Activated effector memory CD4-positive, alpha-beta T cell treated with anti-CD3 and anti-CD28 coated beads, Interleukin-2, amount 50 U/mL, for 16 hours (primary cell): ENCODE measurements around the gene FOXO4.
"Not testable (repeated sequence)": the region's sequence is repeated elsewhere in the genome, so short reads cannot be mapped to it uniquely, and the experiment has no call there.

Experiments used
- DNase-seq: peaks from one replicate; pipeline ENCODE4 v3.0.0-alpha.2; 2020

The FOXO4 gene, protein sequence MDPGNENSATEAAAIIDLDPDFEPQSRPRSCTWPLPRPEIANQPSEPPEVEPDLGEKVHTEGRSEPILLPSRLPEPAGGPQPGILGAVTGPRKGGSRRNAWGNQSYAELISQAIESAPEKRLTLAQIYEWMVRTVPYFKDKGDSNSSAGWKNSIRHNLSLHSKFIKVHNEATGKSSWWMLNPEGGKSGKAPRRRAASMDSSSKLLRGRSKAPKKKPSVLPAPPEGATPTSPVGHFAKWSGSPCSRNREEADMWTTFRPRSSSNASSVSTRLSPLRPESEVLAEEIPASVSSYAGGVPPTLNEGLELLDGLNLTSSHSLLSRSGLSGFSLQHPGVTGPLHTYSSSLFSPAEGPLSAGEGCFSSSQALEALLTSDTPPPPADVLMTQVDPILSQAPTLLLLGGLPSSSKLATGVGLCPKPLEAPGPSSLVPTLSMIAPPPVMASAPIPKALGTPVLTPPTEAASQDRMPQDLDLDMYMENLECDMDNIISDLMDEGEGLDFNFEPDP

DNA sequence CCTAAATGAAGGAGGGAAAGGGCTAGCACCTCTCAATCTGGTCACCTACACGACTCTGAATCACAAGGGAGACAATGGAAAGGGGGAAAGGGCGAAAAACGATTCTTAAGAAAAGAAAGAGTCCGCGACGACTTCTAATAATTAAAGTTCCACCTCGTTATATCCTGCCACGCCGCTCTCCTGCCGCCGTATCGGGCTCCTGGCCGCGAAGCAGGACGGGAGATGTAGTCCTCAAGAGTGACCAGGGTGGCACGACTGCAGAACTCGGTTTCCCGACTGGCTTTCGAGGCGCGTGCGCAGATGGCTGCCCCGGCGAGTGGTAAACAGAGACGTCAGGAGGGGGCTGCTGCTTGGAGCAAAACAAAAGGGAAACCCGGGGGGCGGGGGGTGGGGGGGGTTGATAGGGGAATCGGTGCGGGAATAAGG is at the start of gene FOXO4:
Gene FOXO4 (plus strand): TSS at position 297 of the 426 bp plus-strand sequence. CDS start 678 bp downstream, outside the sequence.
- DNase-seq = peak; percentile 95

DNA sequence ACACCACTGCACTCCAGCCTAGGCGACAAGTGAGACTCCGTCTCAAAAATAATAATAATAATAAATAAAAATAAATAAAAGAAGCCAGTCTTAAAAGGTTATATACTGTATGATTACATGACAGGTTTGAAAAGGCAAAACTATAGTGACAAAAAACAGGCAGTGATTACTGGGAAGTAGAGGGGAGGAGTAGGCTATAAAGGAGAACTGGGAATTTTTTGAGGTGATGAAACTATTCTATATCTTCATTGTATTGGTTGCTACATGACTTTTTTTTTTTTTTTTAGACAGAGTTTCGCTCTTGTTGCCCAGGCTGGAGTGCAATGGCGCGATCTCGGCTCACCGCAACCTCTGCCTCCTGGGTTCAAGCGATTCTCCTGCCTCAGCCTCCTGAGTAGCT is 47.8 kb upstream of the FOXO4 start:
- not testable (repeated sequence) for DNase-seq

DNA sequence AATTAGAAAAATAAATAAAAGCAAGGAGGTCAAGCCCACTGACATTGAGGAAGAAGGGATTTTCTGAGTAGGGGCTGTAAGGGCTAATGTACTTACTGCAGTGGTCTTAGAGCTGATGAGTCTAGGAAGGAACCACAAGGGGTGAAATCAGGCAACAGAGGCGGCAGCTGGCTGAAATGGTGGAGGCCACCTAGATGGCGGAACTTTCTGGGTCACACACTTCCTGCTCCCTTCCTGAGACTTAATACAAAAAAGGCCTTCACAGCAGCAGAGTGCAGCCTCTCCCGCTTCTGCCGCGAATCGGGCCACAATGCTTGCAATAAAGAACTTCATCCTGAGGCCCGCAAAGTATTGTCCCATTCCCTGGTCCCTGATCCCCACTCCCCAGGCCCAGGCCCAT is 42.9 kb upstream of the FOXO4 start:
- DNase-seq = no peak

DNA sequence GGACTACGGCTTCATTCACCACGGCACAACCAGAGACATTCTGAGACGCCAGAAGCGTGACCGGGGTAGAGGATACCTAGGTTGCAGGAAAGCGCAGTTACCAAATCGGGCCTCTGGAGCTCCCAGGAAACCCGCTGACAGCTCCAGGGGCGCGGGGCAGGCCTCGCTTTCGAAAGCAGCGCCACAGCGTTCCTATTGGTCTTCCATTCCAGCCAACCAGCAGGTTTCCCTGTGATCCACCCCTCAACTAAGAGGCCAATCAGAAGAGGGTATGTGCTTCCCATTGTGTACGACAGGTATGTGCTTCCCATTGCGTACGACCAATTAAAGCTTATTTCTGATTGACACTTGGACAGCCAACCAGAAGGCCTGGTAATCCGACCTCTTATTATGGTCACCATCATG is 42.4 kb upstream of the FOXO4 start:
- DNase-seq = no peak

DNA sequence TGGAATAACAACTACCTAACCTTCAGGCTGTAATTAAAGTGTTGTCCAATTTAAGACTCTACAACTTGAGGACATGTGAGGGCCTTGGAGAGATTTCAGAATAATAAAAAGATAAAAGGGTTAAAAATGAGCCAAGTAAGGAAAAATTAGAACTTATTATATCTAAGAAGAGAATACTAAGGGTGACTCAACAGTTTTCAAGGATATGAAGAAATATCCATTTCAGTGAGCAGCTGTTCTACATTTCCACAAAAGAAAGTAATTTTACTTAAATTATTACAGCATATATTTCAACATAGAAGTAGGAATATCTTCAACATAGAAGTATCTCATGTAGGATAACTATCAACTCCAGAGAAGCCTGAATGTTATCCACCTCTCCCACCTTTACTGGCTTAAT is 38.8 kb upstream of the FOXO4 start:
- DNase-seq = no peak

DNA sequence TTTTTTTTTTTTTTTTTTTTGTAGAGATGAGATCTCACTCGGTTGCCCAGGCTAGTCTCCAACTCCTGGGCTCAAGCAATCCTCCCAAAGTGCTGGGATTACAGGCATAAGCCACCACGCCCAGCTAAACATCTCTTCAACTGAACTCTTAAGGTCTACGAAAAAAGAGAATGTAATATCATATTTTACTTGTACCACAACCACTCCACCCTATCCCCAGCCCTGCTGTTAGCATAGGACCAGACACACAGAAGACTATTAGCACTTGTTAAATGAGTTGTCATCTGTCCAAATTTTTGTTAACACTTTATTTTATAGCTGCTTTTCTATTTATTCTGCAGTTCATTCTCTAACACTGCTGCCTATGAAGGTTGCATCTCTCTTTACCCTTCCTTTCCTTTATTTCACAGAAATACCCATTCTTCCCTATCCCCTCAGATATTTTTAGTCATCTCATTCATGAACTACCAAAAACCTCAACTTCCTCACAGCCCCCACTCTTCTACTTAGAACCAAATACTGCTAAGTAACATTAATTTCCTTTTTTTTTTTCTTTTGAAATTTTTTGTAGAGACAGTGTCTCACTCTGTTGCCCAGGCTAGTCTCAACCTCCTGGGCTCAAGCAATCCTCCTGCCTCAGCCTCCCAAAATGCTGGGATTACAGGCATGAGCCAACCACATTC is 37.7 kb upstream of the FOXO4 start:
- no peak for DNase-seq

DNA sequence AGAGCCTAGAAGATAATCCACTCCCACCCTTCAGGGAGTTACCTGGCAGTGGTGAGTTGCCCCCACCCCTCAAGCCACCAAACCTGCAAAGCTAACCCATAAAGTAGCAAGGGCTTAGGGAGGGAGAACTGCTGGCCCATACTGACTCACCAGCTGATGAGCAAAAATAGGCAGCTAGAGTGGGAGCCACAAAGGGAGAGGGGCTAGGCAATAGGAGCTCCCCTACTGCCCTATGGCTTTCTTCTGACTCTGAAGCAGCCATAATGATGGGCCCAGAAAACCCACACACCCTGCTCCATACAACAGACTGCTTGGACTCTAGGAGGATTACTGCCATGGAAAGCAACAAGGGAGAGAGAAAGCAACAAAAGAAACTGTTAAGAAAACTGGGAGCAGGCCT is 35.5 kb upstream of the FOXO4 start:
- DNase-seq = no peak

DNA sequence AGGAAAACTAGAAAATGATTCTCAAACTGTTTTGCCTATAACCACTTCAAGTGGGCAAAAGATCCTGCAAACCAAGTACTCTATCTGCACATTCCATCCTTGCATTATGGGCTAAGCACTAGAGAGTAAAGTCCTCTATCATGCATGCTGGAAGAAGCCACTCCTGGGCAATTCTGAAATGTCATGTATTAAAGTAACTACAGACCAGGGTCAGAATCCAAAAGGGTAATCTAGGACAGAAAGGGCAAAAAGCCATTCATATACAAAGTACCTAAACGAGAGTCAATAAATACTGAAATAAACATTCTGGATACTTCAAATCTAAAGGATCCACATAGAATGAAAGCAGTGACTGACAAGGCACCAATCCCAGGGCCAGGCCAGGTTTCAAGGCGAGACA is 28.6 kb upstream of the FOXO4 start:
- DNase-seq = no peak

- DNase-seq = no peak
Measured at GRCh38 chrX:71067712-71068043, 28.0 kb upstream of the FOXO4 start.

GRCh38 chrX:71068044-71068918 is 27.4 kb upstream of the FOXO4 start, which contains the start of gene SNX12:
SNX12 (minus strand) TSS chrX:71068334; CDS start chrX:71068306, 28 bp downstream.
- peak; percentile 94 for DNase-seq

GRCh38 chrX:71070531-71070930 is 25.1 kb upstream of the FOXO4 start:
- no peak for DNase-seq

DNA sequence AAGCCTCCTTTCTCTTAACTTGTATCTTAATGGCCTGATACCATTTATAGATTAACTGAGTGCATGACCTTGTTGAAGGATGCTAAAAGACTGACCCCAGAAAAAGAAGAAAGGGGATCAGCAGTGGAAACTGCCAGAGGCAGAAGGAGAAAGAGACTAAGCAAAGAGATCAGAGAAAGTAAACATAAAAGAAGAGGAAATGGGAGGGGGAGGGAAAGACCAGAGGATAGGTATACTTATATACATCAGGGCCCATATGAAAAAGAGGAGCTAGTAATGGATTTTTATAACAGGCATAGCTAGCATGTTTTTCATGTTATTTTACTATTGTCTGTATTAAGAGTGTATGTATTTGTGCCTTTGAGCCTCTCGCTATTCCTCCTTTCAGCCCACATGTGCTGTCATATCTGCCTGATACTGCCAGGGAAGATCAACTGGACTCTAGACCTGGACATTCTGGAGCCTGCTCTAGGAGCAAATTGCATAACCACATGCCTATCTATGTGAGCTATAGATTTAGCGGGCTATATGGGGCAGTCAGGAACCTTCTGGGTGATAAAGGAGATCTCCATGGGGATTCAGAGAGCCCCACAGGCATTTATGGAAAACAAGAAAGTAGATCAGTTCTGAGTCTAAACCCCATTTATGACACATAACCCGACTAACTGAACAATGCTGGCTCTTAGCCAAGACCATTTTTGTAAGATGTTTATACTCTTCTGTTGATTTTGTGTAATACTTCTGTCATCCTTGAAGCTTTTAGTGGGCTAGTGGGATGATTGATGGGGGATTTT is 14.1 kb upstream of the FOXO4 start:
- no peak for DNase-seq

GRCh38 chrX:71082124-71082647 is 13.5 kb upstream of the FOXO4 start:
- no peak for DNase-seq

DNA sequence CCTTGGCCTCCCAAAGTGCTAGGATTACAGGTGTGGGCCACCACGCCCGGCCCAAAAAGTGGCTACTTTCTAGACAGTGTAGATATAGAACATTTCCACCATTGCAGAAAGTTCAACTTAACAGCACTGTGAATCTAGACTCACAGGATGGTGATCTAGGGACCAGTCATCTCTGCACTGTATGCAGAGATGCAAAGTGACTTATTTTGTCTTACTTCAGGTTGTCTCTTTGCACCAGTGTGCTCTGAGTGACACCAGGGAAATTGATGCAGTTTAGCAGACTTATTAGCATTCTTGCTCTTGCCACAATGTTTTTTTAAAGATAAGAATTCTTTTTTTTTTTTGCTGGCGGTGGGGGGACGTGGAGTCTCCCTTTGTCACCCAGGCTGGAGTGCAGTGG is 12.8 kb upstream of the FOXO4 start:
- DNase-seq = no peak

DNA sequence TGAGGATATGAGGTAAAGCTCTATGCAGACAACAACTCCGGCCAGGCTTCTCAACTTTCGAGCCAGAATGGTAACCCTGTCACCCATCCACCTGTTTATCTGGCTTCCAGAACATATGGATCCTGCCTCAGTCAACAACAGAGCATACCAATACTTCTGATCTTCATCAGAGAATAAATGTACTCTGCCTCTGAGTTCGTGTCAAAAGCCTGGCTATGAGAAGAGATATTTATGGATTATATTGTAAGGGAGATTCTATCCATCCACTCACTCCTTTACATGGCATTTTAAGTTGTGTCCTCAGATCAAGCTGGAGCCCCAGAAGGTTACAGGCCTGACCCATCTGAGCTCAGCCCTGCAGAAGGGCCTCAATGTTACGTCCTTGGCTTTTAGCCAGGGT is 9.8 kb upstream of the FOXO4 start:
- DNase-seq = no peak

GRCh38 chrX:71091263-71091662 is 4.4 kb upstream of the FOXO4 start:
- DNase-seq = no peak

DNA sequence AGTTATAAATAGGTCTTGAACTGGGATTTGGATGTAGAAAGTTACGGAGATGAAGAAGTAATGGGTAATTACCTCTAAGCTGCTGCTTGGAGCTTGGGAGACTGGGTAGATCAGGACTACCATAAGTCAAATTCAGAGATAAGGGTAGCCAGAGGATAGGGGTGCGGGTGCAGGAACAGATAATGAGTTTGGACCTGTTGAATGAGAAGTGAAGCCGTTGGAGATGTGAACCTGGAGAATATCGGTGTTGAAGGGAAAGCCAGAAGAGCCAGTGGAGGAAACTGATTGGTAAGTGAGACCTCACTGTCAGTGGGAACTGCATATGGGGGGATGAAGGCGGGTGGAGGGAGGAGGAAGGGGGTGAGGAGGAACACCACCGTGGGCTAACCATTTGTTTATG is 618 bp upstream of the FOXO4 start:
- DNase-seq = no peak

DNA sequence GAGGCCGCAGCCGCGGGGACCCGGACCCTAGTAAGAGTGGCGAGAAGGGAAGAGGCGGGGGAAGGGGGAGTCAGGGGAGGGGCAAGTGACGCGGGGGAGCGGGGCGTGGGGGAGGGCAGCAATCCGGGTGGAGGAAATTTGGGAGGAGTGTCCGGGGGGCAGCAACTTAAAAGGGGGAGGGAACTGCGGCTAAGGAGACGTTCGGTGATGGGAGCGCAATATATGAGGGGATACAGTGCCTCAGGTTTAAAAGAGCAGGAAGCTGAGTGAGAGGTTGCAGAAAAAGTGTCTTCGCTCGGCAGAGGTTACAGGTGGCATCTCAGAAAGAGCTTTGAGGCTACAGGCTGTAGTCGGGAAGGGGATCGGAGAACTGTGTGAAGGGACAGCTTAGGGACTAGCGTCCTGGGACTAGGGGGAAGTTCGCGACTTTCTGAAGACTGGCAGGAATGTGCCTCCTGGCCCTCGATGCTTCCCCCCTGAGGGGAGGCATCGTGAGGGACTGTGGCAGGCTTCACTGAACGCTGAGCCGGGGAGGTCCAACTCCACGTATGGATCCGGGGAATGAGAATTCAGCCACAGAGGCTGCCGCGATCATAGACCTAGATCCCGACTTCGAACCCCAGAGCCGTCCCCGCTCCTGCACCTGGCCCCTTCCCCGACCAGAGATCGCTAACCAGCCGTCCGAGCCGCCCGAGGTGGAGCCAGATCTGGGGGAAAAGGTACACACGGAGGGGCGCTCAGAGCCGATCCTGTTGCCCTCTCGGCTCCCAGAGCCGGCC is 519 bp downstream of the FOXO4 start:
- no peak for DNase-seq

- DNase-seq = no peak
Measured at GRCh38 chrX:71096760-71097032, 1.0 kb downstream of the FOXO4 start.

DNA sequence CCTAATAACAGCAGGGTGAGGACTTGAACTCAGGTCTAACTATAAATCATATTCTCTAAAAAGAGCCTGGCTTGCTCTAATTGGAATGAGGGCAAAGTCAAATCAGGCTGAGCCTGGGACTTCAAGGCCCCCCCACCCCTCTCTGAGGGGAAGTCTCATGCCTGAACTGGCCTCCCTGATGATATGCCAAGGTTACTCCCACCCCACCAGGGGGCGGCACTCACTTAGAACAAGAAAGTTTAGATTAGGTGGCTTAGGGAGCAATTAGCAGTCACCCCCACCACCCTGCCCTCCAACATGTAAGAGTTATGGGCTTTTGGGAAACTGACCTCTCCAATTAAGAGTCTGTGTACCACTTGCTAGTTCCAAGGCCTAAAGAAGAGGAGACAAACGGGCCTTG is 2.7 kb downstream of the FOXO4 start:
- peak; percentile 91 for DNase-seq

DNA sequence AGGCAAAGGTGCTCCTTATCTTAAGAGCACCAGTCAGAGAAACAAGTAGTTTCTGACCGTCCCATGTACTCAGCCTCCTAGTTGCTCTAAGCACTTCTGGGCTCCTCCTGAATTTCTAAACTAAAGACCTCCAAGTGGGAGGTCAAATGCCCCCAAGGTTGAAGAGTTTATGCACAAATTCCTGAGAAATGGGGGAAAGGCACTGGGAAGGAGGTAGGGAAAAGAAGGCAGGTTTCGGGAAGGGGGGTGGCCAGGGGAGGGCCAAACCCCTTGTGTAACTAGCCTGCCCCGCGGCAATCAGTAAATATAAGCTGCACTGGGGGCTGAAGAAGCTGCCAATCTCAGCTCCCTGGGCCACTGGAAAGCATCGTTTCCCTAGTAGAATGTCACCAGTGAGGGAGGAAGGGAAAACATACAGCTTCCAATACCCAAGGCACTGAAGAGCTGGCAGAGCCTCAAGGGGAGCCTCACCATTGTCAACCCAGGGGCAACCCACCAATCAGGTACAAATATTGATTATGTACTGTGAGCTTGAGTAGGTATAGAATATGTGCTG is 3.4 kb downstream of the FOXO4 start:
- no peak for DNase-seq
